Skeletal muscle satellite cell (primary cell): ENCODE measurements around the gene RYR3.

Source experiments
- H3K27me3 ChIP-seq: 2 replicates; pipeline ENCODE4 v1.7.0; 2013; ENCODE audit warnings: low read length; ENCODE audit not compliant: control insufficient read depth, insufficient read depth
- H3K36me3 ChIP-seq: 2 replicates; pipeline ENCODE4 v1.7.0; 2013; ENCODE audit warnings: mild to moderate bottlenecking, control low read depth, low read length; ENCODE audit not compliant: insufficient read depth
- H3K4me1 ChIP-seq: 2 replicates; pipeline ENCODE4 v1.7.0; 2013; ENCODE audit warnings: low read length; ENCODE audit not compliant: control insufficient read depth, insufficient read depth
- H3K4me2 ChIP-seq: 2 replicates; pipeline ENCODE4 v1.7.0; 2013; ENCODE audit warnings: mild to moderate bottlenecking, low read length
- H3K4me3 ChIP-seq: 2 replicates; pipeline ENCODE4 v1.7.0; 2013; ENCODE audit warnings: low read length
- H3K9ac ChIP-seq: 2 replicates; pipeline ENCODE4 v1.7.0; 2013; ENCODE audit warnings: mild to moderate bottlenecking, low read depth, low read length, moderate library complexity
- H3K9me3 ChIP-seq: replicated peaks from 2 replicates; pipeline ENCODE4 v1.7.0; 2013; ENCODE audit warnings: mild to moderate bottlenecking, control low read depth, low read length

The RYR3 gene

DNA sequence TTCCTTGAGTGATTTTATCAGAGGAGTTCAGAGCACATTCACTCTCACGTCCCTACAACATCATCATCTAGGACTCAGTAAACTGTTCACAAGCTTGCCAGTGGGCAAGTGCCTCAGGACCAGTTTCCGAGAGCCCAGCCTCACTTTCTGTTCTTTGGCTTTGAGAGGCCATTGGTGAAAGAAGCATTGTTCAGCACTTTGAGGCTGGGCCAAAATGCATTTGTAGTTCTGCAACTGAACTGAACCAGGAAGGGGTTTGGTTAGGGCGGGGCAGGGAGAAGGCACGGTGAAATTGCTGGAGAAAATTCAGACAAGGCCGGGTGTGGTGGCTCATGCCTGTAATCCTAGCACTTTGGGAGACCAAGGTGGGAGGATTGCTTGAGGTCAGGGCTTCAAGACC is 435.4 kb downstream of the RYR3 start:
- Histone ChIP-seq H3K9ac (no peak overlapping the region), H3K27me3 (peaks cover 14% of the 10 kb centered on the region), H3K9me3 (no peaks in the 10 kb centered on the region), H3K4me3 (no peak overlapping the region), H3K4me2 (no peak overlapping the region), H3K4me1 (no peaks in the 10 kb centered on the region), H3K36me3 (no peaks in the 10 kb centered on the region)

DNA sequence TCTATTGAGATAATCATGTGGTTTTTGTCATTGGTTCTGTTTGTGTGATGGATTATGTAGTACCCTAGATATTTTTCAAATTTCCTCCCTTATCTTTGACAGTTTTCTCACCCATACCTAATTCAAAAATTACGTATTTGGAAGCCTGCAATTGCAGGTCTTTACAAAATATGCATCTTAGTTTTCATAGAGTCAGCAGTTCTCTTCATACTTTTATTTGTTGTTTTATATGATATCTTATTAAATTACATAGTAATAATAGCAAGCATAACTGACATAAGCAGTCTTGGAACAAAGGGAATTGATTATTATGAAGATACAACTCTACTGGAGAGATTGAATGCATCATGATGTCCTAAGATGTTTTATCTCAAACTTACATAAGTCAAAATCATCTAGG is 442.2 kb downstream of the RYR3 start:
- H3K27me3 ChIP-seq: peaks cover 11% of the 10 kb centered on the region
- no peak overlapping the region for H3K4me3 ChIP-seq
- no peaks in the 10 kb centered on the region for H3K36me3 ChIP-seq
- no peaks in the 10 kb centered on the region for H3K4me1 ChIP-seq
- H3K9me3 ChIP-seq: no peaks in the 10 kb centered on the region
- H3K4me2 ChIP-seq: no peak overlapping the region
- H3K9ac ChIP-seq: no peak overlapping the region

DNA sequence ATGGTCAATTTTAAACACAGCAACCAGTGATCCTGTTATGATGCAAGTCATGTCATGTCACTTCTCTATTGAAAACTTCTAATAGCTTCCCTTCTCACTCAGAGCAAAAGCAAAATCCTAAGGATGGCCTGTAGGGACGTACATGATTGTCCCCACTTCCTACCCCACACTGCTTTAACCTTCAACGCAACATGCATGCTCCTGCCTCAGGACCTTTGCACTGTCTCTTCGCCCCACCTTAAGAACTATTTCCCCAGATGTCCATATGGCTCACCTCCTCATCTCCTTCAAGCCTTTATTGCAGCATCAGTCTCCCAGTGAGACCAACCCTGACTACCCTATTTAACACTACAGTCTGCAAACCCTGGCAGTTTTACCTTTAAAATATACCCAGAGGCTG is 443.5 kb downstream of the RYR3 start:
- Histone ChIP-seq H3K4me3 (no peak overlapping the region), H3K4me1 (no peaks in the 10 kb centered on the region), H3K9me3 (no peaks in the 10 kb centered on the region), H3K36me3 (no peaks in the 10 kb centered on the region), H3K4me2 (no peak overlapping the region), H3K27me3 (peaks cover 8% of the 10 kb centered on the region), H3K9ac (no peak overlapping the region)

DNA sequence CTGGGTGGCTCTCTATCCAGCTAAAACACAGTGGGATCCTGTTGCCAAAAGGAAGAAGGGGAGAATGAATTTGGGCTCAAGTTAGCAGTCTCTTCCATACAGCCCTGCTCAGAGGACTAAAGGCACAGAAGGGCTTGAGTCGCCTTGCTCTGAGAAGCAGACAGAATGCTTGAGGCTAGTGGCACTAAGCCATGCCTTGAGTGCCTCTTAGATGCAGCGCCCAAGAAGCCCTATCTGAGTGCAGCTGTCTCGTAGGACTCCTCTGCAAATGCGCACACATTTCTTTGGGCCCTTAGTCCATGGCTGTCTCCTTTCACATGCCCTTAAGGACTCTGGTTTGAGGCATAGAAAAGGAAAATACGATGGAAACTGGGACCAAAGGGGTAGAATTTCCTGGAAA is 446.2 kb downstream of the RYR3 start:
- no peak overlapping the region for H3K4me3 ChIP-seq
- peaks cover 8% of the 10 kb centered on the region for H3K27me3 ChIP-seq
- no peaks in the 10 kb centered on the region for H3K4me1 ChIP-seq
- H3K9me3 ChIP-seq: no peaks in the 10 kb centered on the region
- H3K36me3 ChIP-seq: no peaks in the 10 kb centered on the region
- H3K9ac ChIP-seq: no peak overlapping the region
- no peak overlapping the region for H3K4me2 ChIP-seq

DNA sequence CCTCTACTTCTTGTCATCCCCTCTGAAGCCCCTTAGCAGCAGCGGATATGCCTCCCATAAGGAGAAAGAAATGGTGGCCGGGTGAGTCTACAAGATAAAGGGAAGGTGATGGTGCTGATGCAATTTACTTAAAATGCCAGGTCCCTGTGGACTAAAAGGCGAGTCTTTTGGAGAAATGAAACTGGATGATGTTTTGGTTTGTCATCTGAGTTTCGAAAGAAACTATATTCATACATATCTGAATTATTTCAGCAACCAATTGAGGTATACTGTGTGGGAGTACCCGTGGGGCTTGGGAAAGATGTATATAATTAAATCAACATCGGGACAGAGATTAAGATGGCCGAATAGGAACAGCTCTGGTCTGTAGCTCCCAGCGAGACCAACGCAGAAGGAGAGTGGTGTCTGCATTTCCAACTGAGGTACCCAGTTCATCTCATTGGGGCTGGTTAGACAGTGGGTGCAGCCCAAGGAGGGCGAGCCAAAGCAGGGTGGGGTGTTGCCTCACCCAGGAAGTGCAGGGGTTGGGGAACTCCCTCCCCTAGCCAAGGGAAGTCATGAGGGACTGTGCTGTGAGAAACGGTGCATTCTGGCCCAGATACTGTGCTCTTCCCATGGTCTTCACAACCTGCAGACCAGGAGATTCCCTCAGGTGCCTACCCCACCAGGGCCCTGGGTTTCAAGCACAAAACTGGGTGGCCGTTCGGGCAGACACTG is 446.9 kb downstream of the RYR3 start:
- no peak overlapping the region for H3K4me2 ChIP-seq
- H3K4me1 ChIP-seq: no peaks in the 10 kb centered on the region
- H3K9ac ChIP-seq: no peak overlapping the region
- H3K4me3 ChIP-seq: no peak overlapping the region
- peaks cover 8% of the 10 kb centered on the region for H3K27me3 ChIP-seq
- H3K36me3 ChIP-seq: no peaks in the 10 kb centered on the region
- no peaks in the 10 kb centered on the region for H3K9me3 ChIP-seq

DNA sequence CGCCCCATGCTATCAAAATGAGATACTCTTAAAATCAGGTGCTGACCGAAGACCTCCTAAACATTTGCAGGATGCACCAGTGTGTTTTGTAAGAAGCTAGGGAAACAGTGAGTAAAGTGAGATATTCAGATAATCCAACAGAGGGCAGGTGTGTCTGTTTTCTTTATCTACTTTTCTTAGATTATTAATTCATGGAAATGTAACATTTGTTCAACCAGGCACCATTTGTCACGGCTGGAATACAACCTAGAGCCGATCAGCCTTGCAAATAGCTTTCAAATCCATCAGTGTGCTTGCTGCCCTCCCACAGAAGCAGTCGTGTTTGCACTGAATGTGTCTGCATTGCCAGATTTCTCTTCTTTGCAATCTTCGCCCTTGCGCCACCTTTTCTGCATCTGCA is 455.6 kb downstream of the RYR3 start:
- Histone ChIP-seq H3K27me3 (peaks cover 12% of the 10 kb centered on the region), H3K4me2 (no peak overlapping the region), H3K36me3 (no peaks in the 10 kb centered on the region), H3K4me1 (no peaks in the 10 kb centered on the region), H3K9ac (no peak overlapping the region), H3K4me3 (no peak overlapping the region), H3K9me3 (no peaks in the 10 kb centered on the region)

DNA sequence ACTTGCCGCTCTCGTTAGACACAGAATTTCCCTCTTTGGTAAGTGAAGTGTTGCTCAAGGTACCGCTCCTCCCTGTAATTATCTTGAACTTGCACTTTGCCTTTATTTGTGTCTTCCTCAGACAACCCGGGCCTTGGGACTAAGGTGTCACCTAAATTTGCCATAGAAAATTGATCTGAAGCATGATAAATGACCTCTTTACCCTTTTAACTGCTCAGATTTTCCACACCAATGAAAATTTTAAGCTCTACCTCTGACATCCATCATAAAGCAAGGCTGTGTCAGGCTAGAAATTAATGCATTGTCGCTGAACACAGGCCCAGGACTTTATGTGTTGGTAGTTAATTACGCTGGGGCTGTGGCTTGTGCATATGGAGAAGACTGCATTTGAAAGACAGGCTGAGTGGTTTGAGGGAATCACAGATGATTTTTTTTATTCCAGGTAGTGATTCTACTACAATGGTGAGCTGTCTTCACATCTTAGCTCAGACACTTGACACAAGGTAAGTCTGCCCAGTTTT is 458.0 kb downstream of the RYR3 start:
- H3K9ac ChIP-seq: no peak overlapping the region
- no peaks in the 10 kb centered on the region for H3K4me1 ChIP-seq
- peaks cover 34% of the 10 kb centered on the region for H3K27me3 ChIP-seq
- H3K9me3 ChIP-seq: no peaks in the 10 kb centered on the region
- no peak overlapping the region for H3K4me2 ChIP-seq
- H3K36me3 ChIP-seq: no peaks in the 10 kb centered on the region
- no peak overlapping the region for H3K4me3 ChIP-seq

DNA sequence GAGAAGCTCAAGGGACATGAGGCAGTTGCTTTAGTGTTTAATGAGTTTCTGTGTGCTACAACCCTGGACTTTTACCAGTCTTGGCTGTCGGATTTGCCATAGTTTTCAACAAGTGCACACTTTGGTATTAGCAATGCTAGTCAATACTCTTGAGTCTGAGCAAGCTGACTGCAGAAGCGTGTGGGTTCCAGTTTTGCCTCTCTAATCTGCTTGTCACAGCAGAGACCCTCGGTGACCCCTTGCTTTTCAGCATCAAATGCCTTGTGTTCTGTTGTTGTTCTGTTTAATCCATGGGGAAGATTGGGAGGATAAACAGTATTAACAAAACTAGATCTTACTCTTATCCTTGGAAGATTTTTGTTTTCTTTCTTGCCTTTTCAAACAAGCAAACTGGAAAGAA is 463.2 kb downstream of the RYR3 start:
- no peak overlapping the region for H3K4me3 ChIP-seq
- H3K4me1 ChIP-seq: no peaks in the 10 kb centered on the region
- no peak overlapping the region for H3K4me2 ChIP-seq
- H3K9me3 ChIP-seq: no peaks in the 10 kb centered on the region
- H3K27me3 ChIP-seq: peaks cover 44% of the 10 kb centered on the region
- H3K9ac ChIP-seq: no peak overlapping the region
- H3K36me3 ChIP-seq: no peaks in the 10 kb centered on the region

DNA sequence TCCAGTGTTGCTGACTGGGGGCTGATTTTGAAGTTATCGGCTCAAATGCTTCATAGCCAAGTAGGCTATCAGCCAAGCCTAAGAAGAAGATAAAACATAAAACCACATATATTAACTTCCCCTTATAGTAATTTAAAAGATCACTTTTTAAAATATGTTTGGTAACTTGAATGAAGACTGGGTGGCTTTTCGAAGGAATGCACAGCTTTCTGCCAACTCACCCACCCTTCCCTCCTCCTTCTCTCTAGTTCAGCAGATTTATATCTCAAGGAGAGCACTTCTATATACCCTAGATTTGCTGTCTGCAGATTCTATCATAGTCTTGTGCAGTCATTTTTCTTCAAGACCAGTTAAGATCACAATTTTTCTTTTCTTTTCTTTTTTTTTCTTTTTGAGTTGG is 468.1 kb downstream of the RYR3 start:
- Histone ChIP-seq H3K27me3 (peaks cover 36% of the 10 kb centered on the region), H3K4me2 (no peak overlapping the region), H3K9me3 (no peaks in the 10 kb centered on the region), H3K36me3 (no peaks in the 10 kb centered on the region), H3K4me1 (no peaks in the 10 kb centered on the region), H3K9ac (no peak overlapping the region), H3K4me3 (no peak overlapping the region)

DNA sequence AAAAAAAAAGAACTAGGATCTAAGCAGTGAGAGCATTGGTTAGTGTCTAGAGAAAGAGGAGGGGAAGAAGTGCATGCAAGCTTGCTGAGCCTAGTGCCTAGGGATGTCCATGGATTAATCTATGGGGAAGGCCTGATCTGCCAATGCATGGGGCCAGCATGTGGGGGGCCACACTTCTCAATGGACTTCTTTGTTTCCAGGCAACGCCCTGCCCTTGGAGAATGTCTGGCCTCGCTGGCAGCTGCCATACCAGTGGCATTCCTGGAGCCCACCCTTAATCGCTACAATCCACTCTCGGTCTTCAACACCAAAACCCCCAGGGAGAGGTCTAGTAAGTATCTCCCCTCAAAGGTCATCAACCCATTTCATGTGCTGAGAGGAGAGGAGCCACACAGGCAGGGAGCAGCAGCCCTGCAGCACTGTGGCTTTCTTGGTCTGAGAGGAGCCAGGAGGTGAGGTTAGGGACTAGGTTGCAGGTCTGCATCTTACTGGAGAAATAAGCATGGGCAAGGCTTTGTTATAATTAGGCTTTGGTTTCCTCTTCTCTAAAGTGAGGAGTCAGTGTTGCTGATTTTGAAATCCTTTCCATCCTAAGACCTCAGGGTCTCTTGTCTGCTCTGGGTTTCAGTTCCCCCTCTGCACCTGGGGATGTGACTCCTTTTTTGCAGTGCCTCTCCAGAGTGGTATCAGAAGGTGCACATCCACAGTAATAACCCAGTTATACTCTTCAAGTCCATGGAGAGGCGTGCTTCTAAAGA is 469.4 kb downstream of the RYR3 start:
- Histone ChIP-seq H3K9me3 (no peaks in the 10 kb centered on the region), H3K9ac (no peak overlapping the region), H3K36me3 (no peaks in the 10 kb centered on the region), H3K27me3 (peaks cover 24% of the 10 kb centered on the region), H3K4me3 (no peak overlapping the region), H3K4me1 (no peaks in the 10 kb centered on the region), H3K4me2 (no peak overlapping the region)

DNA sequence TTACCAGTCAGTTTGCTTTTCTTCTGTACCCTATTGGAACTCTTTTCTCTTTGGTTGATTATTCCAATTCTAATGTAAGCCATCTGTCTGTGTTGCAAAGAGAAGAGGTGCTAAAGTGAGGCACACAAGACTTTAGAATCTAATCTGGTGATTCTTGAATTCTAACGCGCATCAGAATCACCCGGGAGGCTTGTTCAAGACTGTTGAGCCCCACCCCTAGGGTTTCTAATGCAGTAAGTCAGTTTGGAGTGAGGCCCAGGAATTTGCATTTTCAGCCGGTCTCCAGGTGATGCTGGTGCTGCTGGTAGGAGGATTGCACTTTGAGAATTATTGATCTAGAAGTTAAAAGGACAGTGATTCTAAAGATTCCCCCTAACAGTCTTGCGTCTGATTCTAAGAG is 472.2 kb downstream of the RYR3 start:
- no peaks in the 10 kb centered on the region for H3K9me3 ChIP-seq
- H3K36me3 ChIP-seq: no peaks in the 10 kb centered on the region
- no peaks in the 10 kb centered on the region for H3K4me1 ChIP-seq
- no peak overlapping the region for H3K4me3 ChIP-seq
- peaks cover 21% of the 10 kb centered on the region for H3K27me3 ChIP-seq
- H3K4me2 ChIP-seq: no peak overlapping the region
- H3K9ac ChIP-seq: no peak overlapping the region

DNA sequence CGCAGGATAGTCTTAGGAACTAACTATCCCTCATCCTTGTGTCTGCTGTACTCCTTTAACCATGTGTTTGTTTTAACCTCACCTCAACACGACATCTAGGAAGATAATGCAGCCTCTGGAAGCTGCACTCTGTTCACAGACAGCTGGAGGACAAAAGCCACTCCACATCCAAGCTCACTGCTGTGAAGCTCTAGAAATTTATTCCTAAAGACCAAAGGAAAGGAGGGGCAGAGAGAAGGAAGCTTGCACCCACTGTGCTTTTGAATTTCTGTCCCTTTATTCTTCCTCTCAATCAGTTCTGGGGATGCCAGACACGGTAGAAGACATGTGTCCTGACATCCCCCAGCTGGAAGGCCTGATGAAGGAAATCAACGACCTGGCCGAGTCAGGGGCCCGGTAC is 474.6 kb downstream of the RYR3 start:
- Histone ChIP-seq H3K9me3 (no peaks in the 10 kb centered on the region), H3K9ac (no peak overlapping the region), H3K4me1 (no peaks in the 10 kb centered on the region), H3K27me3 (peaks cover 16% of the 10 kb centered on the region), H3K4me3 (no peak overlapping the region), H3K4me2 (no peak overlapping the region), H3K36me3 (no peaks in the 10 kb centered on the region)
